GM12892 (cell line): ENCODE results near the gene CARNS1.

ENCODE experiments used
- POLR2A ChIP-seq: IDR thresholded peaks from 2 replicates; pipeline ENCODE4 v1.6.1; 2011; ENCODE audit warnings: low read depth, low read length, control low read depth
- POLR2AphosphoS5 ChIP-seq: IDR thresholded peaks from 2 replicates; pipeline ENCODE4 v1.6.1; 2011; ENCODE audit warnings: low read depth, low read length, control low read depth

DNA sequence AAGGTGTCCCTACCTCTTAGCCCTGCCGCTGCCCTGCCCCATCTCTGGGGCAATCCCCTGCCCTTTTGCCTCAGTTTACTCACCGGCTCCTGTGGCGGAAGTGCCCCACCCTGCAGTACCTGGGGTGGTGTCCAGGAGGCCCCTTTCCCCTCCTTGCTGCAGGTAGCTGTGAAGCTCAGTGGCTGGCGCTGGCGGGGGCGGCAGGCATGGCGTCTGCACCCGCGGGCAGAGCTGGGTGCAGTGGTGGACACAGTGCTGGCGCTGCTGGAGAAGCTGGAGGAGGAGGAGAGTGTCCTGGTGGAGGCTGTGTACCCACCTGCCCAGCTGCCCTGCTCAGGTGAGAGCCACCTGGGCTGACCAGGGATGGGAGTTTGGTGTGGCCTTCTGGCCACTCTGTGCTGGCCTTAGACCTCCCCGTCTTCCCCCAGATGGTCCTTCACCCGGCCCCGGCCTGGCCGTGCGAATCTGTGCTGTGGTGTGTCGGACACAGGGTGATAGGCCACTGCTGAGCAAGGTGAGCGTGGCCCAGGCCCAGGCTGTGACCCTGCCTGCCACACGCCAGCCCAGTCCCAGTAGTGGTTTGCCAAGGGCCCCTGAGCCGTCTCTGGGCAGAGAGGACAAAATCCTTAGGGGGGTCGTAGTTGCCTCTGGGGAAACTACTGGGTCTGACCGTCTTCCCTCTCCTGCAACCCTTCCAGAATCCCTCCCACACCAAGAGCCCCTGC, 4.0 kb downstream of the CARNS1 start:
- no peak for TF ChIP-seq POLR2A
- TF ChIP-seq POLR2AphosphoS5 = no peak
